RPMI8226 (cell line): Measurements from ENCODE around the gene TULP4.
"Not testable (repeated sequence)": the region's sequence is repeated elsewhere in the genome, so short reads cannot be mapped to it uniquely, and the experiment has no call there.

Experiments used
- DNase-seq: peaks from one replicate; pipeline ENCODE4 v3.0.0-alpha.2; 2015

Gene TULP4

DNA sequence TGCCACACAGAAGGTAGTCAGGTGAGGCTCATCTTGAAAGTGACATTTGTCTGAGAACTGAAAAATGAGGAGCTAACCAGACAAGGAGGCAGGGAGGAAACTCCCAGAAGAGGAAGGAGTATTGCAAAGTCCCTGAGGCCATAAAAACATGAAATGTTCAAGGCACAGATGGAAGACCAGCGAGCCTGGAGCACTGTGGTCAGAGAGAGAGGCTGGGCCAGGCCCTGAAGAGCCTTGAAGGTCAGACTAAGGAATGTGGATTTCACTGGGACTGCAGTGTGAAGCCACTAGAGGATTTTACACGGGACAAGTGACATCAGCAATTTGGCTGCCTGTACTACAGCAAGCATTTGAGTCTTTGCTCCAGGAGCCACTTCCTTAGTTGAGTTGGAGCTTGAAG, 226.5 kb downstream of the TULP4 start:
- DNase-seq: no peak

DNA sequence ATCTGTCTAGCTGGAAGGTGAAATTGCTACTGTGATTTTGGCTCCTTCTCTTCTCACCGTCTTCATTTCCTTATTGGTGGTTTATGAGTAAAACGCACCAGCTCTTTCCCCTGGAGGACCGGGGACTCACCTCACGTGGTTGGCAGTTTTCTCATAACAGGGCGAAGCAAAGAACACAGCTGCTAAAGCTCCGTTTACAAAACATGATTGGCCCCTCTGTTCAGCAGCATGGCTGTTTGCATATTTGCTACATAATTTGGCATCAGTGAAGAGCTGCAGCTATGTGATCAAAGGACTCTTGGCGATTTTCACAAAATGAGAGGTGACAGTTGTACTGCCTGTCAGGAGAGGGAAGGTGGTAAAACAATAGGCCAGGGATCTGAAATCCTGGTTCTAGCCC, 227.1 kb downstream of the TULP4 start:
- no peak for DNase-seq

DNA sequence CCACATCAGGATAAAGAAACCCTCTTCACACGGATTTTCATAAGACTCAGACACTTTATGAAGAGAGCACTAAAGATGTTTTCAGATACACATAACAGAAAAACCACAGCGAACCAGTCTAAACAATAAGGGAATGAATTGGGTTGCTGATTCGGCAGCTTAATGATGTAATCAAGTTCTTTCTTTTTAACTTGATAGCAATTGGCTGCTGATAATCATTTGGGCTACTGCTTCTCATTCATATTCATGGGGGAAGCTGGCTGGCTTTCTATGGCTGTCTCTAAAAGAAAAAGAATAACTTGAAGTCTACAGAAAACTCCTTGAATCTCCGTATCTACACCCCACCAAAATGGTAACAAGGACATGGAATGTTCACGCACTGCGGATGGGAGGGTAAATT, 227.6 kb downstream of the TULP4 start:
- DNase-seq: no peak

DNA sequence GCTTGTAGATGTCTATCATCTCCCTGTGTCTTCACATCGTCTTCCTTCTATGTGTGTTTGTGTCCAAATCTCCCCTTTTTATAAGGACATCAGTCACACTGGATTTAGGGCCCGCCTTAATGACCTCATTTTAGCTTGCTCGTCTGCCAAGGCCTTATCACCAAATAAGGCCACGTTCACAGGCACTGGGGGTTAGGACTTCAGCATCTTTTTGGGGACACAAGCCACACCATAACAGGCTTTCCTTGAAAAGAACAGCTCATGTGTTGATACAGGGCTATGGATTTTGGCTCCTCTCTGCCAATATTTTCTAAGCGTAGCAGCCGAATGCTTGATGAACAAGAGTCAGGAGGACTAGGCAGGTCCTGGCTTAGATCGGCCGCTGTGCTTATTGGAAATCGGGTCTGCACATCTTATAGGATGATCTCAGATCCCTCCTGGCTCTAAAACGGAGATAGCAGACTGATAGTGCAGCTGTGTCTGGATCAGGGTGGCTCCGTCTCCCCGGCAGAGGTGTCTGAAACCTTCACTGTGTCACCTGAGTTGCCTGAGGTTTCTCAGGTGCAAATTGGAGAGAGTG, 231.4 kb downstream of the TULP4 start:
- no peak for DNase-seq

DNA sequence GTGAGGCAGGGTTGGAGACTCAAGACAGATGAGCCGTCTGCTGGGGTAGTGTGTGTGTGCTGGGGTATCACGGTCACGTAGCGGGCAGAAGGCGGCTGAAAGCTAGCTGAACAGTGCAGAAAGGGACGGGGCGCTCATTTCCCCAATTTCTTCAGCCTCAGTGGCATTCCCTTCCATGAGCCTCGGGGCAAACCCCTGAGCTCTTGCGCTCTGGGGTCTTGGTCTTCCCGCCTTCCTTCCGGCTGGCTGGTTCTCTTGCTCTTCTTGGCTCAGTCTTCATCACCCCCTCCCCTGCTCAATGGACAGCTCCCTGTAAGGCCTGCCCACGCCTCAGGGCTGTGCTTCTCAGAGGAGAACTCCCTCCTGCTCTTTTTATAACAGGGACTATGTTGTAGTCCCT, 232.2 kb downstream of the TULP4 start:
- no peak for DNase-seq

DNA sequence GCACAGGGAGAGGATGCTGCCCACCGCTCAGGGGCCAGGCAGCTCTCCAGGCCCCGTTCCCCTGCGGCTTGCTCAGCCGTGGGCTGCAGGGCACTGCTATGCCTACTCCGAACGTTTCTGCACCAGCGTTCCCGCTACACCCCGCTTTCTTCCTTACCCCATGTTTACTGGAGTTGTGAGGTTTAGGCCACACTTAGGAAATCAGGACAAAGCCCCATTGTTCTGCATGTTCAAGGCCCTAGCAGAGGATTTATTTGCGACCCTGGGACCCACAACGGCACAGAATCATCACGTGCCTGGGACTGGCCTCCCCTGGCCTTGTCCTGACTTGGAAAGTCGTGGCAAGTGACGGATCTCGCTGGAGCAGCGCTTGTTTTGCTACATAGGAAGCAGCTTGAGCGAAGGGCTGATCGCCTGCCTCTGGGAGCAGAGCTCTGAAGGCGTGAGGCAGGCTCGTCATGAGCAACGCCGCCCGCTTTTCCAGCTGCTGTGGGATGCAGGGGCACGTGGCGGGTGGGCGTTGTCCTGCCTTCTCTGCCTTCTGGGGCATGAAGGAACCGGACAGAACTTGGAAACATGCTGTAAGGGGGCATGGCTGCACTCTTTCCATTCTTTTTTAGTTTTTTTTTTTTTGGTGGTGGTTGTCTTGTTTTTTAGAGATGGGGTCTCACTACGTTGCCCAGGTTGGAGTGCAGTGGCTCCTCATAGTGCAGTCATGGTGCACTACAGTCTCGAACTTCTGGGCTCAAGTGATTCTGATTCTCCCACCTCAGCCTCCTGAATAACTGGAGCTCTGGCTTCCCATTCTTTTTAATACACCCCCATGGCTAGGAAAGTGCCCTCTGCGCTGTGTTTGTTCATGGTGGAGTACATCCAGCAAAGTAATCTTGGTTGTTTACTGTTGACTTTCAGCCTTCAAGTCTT, 233.0 kb downstream of the TULP4 start:
- DNase-seq: no peak

DNA sequence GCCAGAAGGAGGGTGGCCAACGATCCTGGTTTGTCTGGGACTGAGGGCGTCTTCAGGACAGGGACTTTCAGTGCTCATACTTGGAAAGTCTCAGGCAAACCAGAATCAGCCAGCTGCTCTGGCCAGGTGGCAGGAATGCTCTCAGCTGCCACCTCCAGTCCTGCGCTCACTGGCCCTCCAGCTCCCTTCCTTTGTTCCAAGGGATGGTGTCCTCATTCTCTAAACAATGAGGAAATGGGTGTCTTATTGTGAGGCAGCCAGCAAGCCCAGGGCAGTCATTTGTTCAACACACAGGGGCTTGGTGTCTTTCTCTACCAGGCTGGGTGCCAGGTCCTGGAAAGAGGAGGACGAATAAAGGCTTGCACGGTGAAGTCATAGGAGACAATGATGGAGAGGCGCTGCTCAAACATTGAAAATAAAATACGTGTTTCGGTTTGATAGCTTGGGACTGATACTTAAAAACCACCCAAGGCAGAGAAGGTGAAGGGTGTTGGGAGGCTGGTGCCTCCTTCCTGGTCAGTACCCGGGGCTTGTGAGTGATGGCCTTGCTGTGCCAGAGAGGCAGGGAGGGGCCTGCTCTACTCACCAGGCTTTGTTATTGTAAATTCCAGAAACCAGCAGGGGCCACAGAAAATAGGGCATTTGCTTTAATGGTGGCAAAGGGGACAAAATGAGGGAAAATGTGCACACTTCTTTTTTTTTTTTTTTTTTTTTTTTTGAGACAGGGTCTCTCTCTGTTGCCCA, 236.3 kb downstream of the TULP4 start:
- DNase-seq: no peak

DNA sequence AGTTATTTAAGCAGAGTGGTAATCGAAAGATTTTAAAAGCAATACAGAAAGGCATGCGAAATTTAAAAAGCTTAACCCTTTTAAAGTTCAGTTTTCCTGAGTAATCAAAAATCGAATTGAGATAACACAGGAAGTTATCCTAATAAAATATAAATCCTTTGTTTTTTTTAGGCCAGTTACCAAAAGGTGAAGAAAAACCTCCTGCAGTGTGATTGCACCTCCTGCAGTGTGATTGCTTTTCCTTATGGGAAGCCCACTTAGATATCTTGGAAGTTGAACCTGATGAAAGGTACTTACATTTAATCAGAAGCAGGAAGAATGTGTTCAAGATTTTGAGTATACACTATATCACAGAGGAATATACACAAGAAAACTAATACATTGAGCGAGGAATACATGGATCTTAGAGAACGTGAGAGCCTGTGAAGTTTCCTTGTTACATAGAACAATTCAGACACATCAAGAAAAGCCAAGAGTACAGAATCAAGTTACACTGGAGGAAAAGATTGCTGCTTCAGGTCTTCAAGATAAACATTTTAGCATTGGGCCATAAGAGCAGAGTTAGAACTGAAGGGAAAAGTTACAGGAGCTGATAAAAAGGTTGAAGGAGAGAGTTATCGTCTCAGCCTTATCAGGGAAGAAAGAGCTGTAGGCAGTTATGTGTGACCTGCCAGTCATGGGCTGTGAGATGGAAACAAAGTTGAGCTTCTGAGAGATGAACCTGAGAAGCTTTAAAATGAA, 240.0 kb downstream of the TULP4 start:
- no peak for DNase-seq

DNA sequence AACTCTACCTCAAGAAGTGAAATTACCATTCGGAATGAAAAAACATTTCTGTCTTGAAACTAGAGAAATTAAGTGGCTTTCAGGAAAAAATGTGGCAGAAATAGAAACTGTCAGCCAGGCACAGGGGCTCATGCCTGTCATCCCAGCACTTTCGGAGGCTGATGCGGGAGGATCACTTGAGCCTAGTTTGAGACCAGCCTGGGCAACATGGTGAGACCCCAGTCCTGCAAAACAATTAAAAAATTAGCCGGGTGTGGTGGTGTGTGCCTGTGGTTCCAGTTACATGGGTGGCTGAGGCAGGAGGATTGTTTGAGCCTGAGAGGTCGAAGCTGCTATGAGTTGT, 240.5 kb downstream of the TULP4 start:
- no peak for DNase-seq

DNA sequence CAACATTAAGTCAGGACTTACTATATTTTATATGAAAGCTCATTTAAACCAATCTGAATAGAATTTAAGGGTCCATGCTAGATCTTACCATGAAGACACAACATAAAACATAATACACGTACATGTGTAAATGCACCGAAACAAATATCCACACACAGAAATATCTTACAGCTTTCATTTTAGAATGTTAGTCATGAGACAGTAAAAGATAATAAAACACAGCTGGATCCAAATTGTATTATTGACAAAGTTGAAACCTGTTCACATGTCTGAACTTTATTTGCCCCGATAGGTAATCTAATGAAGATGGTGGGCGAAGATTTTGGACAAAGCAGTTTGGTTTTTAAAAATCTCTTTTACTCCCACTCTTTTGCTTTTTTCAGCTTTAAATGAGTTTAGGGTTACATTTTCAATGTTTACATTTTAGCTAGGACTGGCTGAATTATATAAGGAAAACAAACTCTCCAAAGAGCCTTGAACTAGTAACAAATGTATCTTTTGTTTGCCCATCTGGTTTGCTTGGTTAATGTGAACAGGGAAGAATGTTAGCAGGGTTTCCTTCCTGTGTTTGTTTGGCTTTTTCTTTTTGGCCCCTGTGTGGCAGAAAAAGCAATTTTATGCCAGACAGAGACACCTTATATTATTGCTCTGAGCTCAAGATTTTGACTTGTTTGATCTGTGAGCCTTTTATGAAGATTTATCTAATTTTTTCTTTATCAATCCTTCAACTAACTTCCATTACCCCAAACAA, 242.5 kb downstream of the TULP4 start:
- DNase-seq: no peak

DNA sequence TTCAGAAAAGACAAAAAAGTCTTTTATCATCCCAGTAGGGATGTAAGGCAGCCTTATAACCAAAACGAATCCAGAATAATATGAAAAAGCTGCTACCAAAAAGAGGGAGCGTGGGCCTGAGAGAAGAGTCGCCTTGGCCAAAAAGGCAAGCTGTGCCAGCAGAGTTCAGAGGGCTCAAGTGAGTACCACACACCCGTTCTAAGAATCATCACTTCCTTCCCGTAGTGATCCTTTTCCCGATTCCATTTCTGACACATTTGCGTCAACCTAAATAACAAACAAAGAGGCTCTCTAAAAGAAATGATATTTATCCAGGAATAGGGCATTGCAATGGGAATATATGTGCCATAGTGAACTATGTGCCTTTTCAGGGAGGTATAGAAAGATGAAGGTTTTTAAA, 243.8 kb downstream of the TULP4 start:
- DNase-seq: no peak

DNA sequence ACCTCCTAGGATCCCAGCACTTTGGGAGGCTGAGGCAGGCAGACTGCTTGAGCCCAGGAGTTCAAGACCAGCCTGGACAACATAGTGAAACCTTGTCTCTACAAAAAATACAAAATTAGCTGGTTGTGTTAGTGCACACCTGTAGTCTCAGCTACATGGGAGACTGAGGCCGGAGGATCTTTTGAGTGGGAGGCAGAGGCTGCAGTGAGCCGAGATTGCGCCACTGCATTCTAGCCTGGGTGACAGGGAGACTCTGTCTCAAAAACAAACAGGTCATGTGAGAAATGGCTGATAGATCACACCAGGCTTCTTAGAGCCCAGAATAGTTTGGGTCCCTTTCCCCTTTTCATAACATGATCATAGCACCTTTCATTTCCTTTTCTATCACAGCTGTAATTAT, 244.8 kb downstream of the TULP4 start:
- DNase-seq: not testable (repeated sequence)

DNA sequence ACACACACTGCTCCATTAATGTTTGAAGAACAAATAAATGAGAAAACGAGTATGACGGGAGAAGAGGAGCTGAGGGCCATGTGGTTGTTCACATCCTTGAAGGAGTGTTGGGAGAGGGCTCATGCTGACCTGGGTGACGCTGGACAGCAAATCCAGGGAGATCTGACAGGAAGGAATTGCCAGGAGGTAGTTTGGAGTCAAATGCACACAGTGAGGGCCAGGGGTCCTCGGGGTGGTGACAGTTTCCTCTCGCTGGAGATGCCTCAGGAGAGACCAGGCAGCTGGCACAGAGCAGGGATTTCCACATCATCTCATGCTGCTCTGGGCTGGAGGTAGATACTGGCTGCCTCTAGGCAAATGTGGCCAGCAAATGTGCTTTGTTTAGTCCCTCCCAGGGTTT, 245.7 kb downstream of the TULP4 start:
- DNase-seq: no peak

DNA sequence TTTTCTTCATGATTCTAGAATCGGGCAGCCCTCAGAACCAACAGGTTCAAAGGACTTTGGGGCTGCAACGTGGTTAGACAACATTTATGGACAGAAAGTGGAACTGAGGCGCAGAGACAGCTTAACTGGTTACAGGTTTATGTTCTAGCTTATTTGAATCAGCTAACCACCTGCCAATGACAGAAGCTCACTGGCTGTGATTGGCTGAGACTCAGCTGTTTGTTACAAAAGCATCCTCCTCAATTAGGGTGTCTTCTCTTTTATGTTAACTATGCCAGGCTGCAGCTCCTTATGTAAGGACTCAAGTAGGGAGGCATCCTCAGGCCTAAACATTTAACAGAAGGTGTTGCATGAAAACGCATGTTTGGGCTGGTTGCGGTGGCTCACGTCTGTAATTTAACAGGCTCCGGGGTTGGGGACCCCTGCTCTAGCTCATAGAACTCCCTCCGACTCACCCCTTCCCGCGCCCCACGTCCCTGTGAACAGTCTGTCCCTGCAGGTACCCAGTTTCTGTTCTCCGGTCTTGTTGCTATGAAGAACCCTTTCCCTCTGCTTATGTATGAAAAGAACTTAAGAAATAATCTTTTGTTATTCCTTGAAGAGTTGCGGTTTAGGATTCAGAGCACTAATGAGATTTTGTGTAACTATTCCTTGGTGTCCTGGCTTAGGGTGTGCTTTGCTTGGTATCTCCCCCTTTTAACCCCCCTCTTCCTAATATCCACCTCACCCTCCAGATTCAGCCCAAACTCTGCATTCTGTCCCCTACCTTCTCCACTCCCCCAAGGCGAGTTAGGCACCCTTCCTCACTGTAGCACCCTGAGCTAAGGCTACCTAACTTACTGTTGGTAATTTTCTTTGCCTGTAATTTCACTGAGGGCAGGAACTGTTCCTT, 246.4 kb downstream of the TULP4 start:
- DNase-seq: no peak

DNA sequence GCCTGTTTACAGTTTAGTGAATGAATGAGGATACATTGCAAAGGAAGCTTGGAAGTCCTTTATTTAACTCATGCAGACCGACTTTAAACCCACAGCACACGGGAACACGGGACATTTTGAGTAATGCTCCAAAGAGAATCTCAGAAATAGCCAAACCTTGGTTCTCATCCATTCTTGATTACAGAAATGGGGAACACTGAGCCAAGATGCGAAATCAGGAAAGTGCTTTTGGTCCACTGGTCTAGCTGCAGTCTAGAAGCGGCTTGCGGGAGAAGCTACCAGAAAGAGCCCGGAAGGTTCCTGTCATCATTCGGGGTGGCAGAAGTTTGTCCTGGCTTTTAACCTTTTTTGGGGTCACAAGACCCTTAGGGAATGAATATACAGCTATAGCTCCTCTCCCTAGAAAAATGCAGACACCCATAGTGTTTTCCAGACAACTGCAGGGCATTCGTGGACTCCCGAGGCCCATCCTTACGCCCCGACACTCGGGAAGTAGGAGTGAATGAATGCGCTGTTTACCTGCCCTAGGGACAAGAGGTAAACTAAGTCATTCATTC, 247.2 kb downstream of the TULP4 start:
- peak; percentile 5 for DNase-seq

DNA sequence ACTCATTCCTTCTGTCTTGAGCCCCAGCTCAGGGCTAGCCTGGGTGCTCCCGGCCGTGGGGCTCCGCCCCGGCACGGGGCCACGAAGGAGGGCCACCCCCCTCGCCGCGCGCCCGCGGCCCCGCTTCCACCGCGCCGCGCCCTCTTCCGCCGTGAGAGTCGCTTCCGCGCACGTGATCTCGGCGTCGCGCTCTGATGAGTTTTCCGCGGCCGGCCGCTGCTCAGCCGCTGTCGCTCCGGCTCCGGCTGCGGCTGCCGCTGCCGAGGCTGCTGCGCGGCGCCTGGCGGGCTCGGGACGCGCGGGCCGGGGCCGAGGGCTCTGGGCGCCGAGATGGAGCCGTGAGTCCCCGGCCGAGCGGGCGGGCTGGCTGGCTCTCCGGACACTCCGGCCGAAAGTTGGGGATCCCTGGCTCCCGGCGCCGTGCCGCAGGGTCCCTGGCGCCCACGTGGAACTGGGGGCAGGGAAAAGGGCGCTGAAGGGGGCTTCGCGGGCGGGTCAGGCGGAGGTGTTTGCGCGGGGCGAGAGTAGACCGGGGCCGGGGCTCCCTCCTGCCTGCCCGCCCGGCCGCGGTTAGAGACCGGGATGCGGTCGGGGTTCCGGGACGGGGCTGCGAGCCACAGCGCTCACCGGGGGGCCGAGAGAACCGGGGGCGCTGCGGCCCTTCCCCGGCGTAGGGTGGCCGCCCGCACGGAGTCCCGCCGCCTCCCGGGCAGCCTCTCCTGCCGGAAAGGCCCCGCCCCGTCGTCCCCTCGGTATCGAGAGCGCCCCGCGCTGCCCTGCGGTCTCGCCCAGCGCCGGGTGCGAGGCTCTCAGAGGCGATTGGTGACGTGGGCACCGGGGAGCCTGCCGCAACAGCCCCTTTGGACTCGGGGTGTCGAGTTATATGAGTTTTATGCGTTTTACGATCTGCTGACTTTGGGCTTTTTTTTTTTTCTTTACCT, 247.9 kb downstream of the TULP4 start, which contains the start of gene TMEM181:
Gene TMEM181 (plus strand): TSS at position 197 of the 941 bp plus-strand sequence. CDS start 134 bp downstream, at position 331.
- peak; percentile 93 for DNase-seq

DNA sequence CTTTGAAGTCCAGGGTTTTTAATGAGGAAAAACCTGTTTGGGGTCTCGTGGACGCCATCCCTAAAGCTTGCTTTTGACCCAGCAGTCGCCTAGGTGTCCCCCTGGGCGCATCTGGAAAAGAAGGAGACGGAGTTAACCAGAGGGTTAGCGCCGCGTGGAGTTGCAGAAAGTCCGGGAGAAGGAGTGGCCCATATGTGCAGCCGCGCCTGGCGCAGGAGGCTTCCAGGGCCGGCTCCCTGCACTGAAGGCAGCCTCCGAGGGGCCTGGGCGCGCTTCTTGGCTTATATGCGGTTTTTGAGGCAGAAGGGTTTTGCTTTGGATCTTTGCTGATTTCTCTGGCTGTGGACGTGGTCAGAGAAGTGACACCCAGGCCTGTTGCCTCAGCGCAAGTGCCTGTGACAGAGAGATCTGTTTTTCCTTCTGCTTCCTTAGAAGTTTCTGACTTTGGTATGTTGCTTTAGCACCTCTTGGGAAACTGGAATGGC, 248.6 kb downstream of the TULP4 start:
- peak; percentile 32 for DNase-seq
